H1 (cell line): Measurements from ENCODE around the gene MTARC1.

Experiments
- EP300 ChIP-seq, 2 experiments: IDR thresholded peaks; 1 replicate in 1 of 2; 2 replicates in 1 of 2; pipeline ENCODE4 v1.6.1; 2011 to 2012; ENCODE audit warnings: low read depth in 2 of 2, low read length in 2 of 2, mild to moderate bottlenecking in 2 of 2, borderline replicate concordance in 1 of 2, inconsistent platforms in 1 of 2, moderate library complexity in 1 of 2
- EZH2 ChIP-seq: fragments of 200-600 bp; sonication (generic); IDR thresholded peaks from 2 replicates; pipeline ENCODE4 v1.7.1; 2012; ENCODE audit warnings: low read depth, mild to moderate bottlenecking, moderate library complexity, low read length, inconsistent platforms; ENCODE audit not compliant: severe bottlenecking
- JUND ChIP-seq: IDR thresholded peaks from 2 replicates; pipeline ENCODE4 v1.6.1; 2011; ENCODE audit warnings: mild to moderate bottlenecking, improper control_type of control experiment, low read length
- MAFK ChIP-seq: IDR thresholded peaks from 2 replicates; pipeline ENCODE4 v1.6.1; 2012; ENCODE audit warnings: low read depth, mild to moderate bottlenecking, improper control_type of control experiment, low read length
- POLR2A ChIP-seq, 2 experiments: IDR thresholded peaks; 1 replicate in 1 of 2; 2 replicates in 1 of 2; pipeline ENCODE4 v1.6.1; 2011; ENCODE audit warnings: low read depth in 2 of 2, low read length in 2 of 2, mild to moderate bottlenecking in 2 of 2; ENCODE audit errors: control extremely low read depth in 1 of 2
- RAD21 ChIP-seq, 2 experiments: IDR thresholded peaks in 1 of 2; conservative IDR thresholded peaks in 1 of 2; 2 replicates each; pipeline ENCODE4 v1.6.1; 2011; ENCODE audit warnings: low read depth in 2 of 2, low read length in 2 of 2, improper control_type of control experiment in 1 of 2, inconsistent platforms in 1 of 2, mild to moderate bottlenecking in 1 of 2, moderate library complexity in 1 of 2
- RBBP5 ChIP-seq: IDR thresholded peaks from 2 replicates; pipeline ENCODE4 v1.7.1; 2012; ENCODE audit warnings: low read depth, mild to moderate bottlenecking, inconsistent platforms, low read length, moderate library complexity, borderline replicate concordance
- TAF7 ChIP-seq: optimal IDR thresholded peaks from 2 replicates; pipeline ENCODE3; 2011; ENCODE audit warnings: low read depth, mild to moderate bottlenecking, inconsistent platforms, low read length, moderate library complexity, borderline replicate concordance
- TF ChIP-seq, protein P1 (sequence below), 3 experiments: IDR thresholded peaks; 1 replicate in 2 of 3; 2 replicates in 1 of 3; pipeline versions ENCODE4 v1.5.1 to v1.6.1; 2011; ENCODE audit warnings: low read length in 3 of 3, mild to moderate bottlenecking in 3 of 3, inconsistent platforms in 2 of 3, low read depth in 1 of 3, moderate library complexity in 1 of 3; ENCODE audit not compliant: insufficient read depth in 1 of 3; ENCODE audit errors: control extremely low read depth in 1 of 3

DNA sequence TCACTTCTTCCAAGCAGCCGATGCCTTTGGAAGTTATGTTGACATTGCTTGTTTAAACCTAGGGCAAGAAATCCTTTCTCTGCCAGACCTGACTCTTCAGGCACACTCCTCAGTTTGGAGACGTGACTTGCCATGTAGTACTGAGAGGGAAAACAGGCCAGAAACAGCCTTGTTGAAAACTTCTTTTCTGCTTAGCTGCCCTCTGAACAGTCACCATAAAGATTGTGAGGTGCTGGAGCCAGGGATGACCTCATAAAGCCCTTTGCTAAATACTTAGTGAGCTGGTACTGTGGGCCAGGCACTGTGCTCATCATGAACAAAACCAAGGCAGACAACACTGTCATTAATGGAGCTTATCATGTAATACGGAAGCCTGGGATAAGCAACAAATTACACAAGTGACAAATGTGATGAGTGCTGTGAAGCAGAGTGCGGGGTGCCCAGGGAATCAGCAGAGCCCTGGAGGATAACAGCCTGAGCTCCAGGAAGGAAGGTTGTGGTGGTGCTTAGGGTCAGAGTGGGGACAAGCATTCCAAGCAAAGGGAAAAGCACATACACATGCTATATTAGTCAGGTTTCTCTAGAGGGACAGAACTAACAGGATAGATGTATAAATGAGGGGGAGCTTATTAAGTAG is 42.4 kb downstream of the MTARC1 start:
- TF ChIP-seq, protein P1, sequence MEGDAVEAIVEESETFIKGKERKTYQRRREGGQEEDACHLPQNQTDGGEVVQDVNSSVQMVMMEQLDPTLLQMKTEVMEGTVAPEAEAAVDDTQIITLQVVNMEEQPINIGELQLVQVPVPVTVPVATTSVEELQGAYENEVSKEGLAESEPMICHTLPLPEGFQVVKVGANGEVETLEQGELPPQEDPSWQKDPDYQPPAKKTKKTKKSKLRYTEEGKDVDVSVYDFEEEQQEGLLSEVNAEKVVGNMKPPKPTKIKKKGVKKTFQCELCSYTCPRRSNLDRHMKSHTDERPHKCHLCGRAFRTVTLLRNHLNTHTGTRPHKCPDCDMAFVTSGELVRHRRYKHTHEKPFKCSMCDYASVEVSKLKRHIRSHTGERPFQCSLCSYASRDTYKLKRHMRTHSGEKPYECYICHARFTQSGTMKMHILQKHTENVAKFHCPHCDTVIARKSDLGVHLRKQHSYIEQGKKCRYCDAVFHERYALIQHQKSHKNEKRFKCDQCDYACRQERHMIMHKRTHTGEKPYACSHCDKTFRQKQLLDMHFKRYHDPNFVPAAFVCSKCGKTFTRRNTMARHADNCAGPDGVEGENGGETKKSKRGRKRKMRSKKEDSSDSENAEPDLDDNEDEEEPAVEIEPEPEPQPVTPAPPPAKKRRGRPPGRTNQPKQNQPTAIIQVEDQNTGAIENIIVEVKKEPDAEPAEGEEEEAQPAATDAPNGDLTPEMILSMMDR (IDR thresholded peaks at IDR 0.05; ENCODE audit: control extremely low read depth in 1 of 3, insufficient read depth in 1 of 3, low read depth in 1 of 3, low read length in 3 of 3): no peak
- TF ChIP-seq RAD21 (IDR thresholded peaks at IDR 0.05 in 1 of 2, conservative IDR thresholded peaks at IDR 0.05 in 1 of 2; ENCODE audit: low read depth in 2 of 2, low read length in 2 of 2): no peak
- TF ChIP-seq TAF7: no peak
- TF ChIP-seq POLR2A (IDR thresholded peaks at IDR 0.05; ENCODE audit: control extremely low read depth in 1 of 2, low read depth in 2 of 2, low read length in 2 of 2): no peak
- TF ChIP-seq RBBP5: no peak
- no peak for TF ChIP-seq EZH2
- TF ChIP-seq MAFK: no peak
- no peak for TF ChIP-seq EP300 (IDR thresholded peaks at IDR 0.05; ENCODE audit: borderline replicate concordance in 1 of 2, low read depth in 2 of 2, low read length in 2 of 2)
- TF ChIP-seq JUND: no peak
